ENCODE results near the gene AQP5.

AQP5 gene

GRCh38 chr12:49951411-49952240 lies 10.0 kb upstream of the AQP5 start:
- DNase-seq, result no peak

GRCh38 chr12:49952391-49953055 lies 9.1 kb upstream of the AQP5 start:
- no peak for DNase-seq

- DNase-seq, result no peak
Measured at GRCh38 chr12:49953151-49953550, 8.5 kb upstream of the AQP5 start.

DNA sequence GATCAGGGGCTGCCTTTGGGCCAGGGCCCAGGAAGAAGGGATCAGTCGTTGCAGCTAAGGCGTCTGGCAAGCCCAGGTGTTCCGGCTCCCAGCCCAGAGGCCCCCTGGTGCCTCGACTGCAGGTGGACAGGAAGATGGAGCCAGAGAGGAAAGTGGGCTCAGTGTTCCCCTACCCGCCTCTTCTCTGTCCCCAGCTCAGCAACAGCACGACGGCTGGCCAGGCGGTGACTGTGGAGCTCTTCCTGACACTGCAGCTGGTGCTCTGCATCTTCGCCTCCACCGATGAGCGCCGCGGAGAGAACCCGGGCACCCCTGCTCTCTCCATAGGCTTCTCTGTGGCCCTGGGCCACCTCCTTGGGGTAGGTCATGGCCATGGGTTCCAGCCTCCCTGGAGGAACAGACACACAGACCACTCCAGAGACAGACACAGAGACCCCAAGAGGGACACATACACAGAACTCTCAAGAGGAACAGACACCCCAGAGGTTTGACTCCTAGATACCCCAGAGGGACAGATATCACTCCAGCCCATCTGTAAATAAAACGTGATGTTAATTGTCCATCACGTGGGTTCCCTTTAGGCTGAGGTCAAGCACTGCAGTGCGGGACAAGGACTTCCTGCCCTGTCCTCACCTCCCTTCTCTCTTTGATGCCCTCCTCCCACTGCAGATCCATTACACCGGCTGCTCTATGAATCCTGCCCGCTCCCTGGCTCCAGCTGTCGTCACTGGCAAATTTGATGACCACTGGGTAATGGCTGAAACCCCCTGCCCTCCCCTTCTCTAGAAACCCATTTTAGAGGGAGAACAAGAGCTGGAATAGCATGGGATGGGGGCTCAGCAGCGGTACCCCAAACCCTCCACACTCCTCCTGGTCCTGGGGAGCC lies 7.5 kb upstream of the AQP5 start:
- DNase-seq, result no peak

- DNase-seq, result no peak
Measured at GRCh38 chr12:49954863-49955830, 6.5 kb upstream of the AQP5 start.

DNA sequence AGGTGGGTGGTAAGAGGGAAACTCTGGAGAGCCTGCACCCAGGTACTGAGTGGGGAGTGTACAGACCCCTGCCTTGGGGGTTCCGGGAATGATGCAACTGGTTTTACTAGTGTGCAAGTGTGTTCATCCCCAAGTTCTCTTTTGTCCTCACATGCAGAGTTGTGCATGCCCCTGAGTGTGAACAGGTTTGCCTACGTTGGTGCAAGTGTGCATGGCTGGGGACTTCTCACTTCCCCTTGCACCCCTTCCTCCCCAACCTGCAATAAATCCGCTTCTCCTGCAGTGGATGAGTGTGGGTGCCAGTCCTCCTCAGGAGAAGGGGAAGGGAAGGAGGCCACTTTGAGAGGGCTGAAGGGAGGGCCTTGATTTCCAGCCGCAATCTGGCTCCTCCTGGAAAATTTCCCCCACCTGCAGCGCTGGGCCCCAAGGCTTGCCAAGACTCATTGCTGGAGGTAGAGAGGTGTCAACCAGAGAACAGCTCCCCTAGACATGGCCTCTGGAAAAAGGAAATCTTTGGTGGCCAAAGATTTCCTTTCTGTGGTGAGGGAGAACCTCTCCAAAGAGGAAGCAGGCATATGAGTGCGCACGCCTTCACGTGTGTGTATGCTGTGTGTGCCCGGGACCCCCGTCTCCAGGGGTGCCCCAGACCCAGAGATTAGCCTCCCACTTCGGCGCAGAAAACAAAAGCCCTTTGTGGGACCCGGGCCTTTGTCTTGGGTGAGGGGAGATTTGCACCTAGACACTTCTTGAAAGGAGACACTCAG lies 5.6 kb upstream of the AQP5 start:
- DNase-seq, result no peak

GRCh38 chr12:49956663-49957569 lies 4.8 kb upstream of the AQP5 start:
- DNase-seq, result no peak

GRCh38 chr12:49957570-49957967 lies 4.1 kb upstream of the AQP5 start:
- no peak for DNase-seq

GRCh38 chr12:49959685-49960473 lies 1.8 kb upstream of the AQP5 start:
- DNase-seq, result no peak

GRCh38 chr12:49960474-49961110 lies 1.1 kb upstream of the AQP5 start:
- DNase-seq, result no peak

GRCh38 chr12:49961993-49962764 lies 507 bp downstream of the AQP5 start:
- no peak for DNase-seq

DNA sequence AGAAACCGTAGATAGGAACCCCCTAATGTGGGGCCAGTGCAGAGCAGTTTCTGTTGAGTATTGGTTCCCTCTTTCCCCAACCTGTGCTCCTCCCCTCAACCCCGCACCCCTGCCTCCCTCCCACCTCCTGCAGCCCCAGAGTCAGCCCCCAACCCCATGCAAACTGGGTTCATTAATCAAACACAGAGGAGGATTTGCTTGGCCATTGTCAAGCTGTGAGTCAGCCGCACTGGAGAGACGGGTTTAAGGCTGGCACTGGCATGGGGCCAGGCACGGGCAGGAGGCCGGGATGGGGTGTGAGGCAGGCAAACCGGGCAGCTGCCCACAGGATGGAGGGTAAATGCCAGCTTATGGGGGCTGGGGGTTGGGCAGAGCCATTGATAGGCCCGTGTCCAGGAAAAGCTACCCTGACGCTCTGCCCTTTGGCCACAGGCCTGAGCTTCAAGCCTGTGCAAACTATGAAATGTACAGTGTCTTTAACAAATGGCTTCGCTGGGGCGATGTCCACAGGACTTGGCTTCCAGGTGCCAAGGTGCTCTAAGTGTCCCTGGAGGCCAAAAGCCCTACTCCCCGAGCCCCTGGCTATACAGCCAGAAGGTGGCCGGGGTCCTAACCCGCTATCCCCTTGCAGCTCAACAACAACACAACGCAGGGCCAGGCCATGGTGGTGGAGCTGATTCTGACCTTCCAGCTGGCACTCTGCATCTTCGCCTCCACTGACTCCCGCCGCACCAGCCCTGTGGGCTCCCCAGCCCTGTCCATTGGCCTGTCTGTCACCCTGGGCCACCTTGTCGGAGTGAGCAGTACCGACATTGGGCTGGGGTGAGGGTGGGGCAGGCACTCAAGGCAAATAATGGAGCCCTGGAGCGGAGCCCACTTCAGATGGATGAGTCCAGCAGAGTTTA lies 1.4 kb downstream of the AQP5 start:
- peak; percentile 49 for DNase-seq

DNA sequence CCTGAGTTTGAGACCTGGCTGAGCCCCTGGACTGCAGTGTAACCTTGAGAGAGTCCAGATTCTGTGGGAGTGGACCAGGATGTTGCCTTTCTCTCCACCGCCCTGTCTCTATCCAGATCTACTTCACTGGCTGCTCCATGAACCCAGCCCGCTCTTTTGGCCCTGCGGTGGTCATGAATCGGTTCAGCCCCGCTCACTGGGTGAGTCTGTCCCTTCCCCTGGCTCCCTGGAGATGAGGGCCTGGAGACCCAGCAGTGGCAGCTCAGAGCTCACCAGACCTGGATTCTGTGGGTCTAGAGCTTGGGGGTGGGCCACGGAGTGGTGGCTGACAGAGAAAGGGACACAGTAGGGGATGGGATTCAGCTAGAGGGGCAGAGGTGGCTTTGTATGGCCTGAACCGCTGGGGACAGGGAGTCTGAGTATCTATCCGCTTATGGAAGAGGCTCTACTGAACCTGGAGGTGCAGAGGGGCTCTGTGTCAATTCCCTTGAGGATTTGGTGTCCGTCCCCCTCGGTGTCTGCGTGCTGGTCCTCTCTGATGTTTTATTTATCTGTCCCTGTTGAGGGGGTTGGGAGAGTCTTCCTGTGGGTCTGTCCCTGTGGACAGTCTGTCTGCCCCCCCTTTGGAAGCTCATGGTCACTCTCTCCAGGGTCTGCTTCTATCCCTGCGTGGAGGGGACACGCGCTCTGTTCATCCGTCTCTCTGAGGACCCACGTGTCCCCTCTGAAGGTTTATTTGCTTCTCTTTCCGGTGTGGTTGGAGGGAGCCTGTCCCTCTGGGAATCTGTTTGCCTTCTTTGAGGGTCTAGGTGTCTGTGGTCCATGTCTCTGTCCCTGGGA lies 2.5 kb downstream of the AQP5 start:
- no peak for DNase-seq

DNA sequence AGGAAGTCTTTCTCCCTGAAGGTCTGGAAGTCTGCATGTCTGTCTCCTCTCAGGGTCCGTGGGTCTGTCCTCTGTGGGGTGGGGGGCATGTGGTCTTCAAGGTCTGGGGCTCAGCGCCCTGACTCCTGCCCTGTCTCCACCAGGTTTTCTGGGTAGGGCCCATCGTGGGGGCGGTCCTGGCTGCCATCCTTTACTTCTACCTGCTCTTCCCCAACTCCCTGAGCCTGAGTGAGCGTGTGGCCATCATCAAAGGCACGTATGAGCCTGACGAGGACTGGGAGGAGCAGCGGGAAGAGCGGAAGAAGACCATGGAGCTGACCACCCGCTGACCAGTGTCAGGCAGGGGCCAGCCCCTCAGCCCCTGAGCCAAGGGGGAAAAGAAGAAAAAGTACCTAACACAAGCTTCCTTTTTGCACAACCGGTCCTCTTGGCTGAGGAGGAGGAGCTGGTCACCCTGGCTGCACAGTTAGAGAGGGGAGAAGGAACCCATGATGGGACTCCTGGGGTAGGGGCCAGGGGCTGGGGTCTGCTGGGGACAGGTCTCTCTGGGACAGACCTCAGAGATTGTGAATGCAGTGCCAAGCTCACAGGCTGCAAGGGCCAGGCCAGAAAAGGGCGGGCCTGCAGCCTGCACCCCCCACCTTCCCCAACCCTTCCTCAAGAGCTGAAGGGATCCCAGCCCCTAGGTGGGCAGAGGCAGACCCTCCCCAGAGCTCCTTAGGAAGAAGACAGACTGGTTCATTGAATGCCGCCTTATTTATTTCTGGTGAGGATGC lies 3.4 kb downstream of the AQP5 start:
- no peak for DNase-seq

GRCh38 chr12:49965836-49966235 lies 4.2 kb downstream of the AQP5 start:
- no peak for DNase-seq

All from NCI-H1092 (cell line).